HG03469 (cell line): ENCODE measurements around the gene KEAP1.
A peak's percentile ranks its signal among the peaks of the same experiment; 100 is the strongest.
"Not testable (repeated sequence)": the region's sequence is repeated elsewhere in the genome, so short reads cannot be mapped to it uniquely, and the experiment has no call there.

Experiments used
- ATAC-seq: cut with Tn5 transposase; IDR thresholded peaks from one replicate; pipeline ENCODE4 v1.9.1; 2021; ENCODE audit warnings: mild to moderate bottlenecking, moderate library complexity, moderate number of reproducible peaks; ENCODE audit not compliant: unreplicated experiment

The KEAP1 gene

DNA sequence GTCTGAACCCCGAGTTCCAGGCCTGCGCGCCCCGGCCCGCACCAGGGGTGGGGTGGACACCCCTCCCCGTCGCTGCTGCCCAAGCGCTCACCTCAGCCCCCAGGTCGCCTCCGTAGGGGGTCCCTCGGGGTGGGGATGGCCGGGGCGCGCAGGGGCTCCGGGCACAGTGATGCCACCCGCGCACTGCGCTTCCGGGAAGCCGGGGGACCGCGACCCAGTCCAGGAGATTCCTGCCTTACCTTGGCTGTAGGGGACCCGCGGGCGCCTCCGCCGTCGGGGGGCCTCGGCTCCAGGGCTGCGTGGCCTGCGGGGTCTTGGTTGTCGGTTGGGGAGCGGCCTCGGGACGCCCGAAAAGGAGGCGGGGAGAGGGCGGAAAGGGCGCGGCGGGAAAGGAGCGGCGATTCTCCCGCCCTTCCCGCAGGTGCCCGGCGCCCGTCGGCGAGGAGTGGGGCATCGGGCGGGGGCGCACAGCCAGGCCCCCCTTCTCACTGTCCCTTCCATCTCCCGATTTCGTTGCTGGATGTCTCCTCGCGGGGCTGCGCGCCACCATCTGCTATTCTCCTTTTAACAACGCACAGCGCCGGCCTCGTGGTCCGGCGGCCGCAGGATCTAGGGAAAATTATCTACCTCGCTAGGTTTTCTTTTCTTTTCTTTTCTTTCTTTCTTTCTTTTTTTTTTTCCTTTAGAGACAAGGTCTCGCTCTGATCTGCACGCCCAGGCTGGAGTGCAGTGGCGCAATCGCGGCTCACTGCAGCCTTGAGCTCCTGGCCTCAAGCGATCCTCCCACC, at the start of gene KEAP1:
TSS of gene KEAP1 (minus strand) at position 355 of the 788 bp plus-strand sequence. CDS start 3,323 bp downstream, outside the sequence.
- ATAC-seq, result peak; percentile 13

DNA sequence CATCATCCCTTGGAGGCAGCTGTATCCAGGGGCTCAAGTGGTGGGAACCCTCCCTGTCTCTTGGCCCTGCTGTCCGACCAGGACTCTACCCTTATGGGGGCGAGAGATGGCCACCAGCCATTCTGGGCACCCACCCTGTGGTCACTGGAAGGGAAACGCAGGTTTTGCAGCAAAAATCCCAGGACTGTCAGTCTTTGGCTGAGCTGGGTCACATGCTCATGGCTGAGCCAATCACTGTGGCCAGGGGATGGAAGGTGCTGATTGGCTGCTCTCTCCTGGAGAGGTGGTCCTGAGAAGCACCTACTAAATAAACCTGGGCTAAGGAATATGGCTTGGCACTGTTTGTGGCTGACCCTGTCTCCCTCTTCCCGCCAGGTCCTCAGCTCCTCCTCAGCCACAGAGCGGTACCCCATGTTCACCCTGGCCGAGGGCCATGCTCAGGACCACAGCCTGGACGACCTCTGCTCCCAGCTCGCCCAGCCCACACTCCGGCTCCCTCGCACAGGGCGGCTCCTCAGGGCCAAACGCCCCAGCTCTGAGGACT, 49.4 kb upstream of the KEAP1 start:
- ATAC-seq, result no peak

DNA sequence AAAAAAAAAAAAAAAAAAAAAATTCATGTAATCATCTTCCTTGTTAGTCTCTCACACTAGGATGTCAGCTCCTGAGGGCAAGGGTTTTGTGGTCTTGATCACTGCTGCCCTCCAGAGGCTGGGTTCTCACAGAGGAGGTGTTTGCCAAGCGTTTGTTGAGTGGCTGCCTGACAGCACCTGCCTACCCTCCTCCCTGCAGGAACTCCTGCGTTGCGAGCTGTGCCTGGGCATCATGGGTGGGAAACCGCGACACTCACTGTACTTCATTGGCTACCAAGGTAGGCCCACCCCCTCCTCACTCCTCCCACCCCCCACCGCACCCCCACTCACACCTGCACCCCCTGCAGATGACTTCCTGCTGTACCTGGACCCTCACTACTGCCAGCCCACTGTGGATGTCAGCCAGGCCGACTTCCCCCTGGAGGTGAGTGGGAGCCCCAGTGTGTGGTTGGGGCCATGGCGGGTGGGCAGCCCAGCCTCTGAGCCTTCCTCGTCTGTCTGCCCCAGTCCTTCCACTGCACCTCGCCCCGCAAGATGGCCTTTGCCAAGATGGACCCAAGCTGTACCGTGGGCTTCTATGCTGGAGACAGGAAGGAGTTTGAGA, 48.6 kb upstream of the KEAP1 start:
- ATAC-seq, result no peak

DNA sequence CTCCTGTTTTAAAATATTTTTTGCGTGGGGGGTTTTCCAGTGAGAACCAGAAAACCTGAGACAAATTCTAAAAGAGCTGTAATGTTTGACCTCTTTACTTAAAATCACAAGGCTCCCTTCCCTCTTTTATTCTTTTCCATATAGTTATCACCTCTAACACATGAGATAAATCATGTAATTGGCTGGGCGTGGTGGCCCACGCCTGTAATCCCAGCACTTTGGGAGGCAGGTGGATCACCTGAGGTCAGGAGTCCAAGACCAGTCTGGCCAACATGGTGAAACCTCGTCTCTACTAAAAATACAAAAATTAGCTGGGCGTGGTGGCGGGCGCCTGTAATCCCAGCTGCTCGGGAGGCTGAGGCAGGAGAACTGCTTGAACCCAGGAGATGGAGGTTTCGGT, 47.9 kb upstream of the KEAP1 start:
- ATAC-seq, result not testable (repeated sequence)

DNA sequence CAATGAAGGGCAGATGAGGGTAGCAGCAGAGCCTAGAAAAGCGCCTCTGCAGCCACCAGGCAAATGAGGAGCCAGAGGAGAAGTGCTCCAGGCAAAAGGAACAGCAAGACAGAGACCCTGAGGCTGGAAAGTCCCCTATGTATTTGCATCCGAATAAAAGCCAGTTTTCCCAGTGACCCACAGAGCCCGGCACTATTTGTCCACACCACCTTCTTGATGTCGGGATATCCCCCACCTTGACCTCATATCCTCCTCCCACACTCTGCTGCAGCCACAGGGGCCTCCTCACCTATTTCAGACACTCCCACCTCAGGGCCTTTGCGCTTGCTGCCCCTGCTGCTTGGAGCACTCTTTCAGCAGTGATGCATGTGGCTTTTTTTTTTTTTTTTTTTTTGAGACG, 47.2 kb upstream of the KEAP1 start:
- no peak for ATAC-seq

DNA sequence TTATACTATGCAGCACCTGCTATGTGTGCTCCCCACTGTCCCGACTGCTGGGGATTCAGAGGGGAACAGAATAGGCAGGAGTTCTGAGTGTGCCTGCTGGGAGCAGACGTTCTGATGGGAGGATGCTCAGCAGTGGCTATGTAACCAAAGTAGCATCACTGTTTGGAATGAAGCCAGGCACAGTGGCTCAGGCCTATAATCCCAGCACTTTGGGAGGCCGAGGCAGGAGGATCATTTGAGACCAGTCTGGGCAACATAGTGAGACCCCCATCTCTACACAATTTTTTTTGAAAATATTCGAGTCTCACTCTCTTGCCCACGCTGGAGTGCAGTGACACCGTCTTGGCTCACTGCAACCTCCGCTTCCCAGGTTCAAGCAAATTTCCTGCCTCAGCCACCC, 46.6 kb upstream of the KEAP1 start:
- no peak for ATAC-seq

DNA sequence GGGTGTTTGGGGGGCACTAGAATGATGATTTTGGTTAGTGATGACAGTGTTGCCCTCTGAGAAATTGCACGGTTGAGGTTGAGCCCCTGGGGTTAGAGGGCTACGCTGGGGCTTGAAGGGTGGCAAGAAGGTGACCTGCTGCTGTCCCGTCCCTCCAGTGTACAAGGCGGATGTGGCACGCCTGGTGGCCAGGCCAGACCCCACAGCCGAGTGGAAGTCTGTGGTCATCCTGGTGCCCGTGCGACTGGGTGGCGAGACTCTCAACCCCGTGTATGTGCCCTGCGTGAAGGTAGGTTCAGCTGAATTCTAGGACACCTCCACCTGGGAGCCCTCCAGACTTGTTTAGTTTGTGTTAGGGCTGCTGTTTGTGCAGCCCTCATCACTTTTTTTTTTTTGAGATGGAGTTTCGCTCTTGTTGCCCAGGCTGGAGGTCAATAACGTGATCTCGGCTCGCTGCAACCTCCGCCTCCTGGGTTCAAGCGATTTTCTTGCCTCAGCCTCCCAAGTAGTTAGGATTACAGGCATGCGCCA, 45.7 kb upstream of the KEAP1 start:
- no peak for ATAC-seq

DNA sequence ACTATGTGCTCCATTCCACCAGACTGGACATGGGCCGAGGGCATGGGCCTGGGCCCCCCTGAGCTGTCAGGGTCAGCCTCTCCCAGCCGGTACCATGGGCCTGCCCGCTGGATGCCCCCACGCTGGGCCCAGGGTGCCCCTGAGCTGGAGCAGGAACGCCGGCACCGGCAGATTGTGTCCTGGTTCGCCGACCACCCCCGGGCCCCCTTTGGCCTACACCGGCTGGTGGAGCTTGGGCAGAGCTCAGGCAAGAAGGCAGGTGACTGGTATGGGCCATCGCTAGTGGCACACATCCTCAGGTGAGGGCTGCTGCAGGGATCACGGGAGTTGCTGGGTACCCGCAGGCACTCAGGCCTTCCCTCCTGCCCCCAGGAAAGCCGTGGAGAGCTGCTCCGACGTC, 43.7 kb upstream of the KEAP1 start:
- ATAC-seq, result no peak

DNA sequence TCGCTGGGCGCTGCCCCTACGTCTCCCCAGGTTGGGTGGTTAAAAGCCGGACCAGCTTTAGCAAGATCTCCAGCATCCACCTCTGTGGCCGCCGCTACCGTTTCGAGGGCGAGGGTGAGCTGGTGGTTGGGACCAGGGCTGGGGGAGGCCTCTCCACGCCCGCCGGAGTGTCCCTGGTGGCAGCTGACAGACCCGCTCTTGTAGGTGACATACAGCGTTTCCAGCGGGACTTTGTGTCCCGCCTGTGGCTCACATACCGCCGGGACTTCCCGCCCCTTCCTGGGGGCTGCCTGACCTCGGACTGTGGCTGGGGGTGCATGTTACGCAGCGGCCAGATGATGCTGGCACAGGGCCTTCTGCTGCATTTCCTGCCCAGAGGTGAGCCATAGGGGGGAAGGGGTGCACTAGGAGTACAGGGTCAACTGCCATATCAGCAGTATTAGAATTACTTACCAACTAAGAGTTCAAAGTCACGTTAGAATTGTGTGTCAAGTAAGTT, 41.6 kb upstream of the KEAP1 start:
- ATAC-seq, result no peak

DNA sequence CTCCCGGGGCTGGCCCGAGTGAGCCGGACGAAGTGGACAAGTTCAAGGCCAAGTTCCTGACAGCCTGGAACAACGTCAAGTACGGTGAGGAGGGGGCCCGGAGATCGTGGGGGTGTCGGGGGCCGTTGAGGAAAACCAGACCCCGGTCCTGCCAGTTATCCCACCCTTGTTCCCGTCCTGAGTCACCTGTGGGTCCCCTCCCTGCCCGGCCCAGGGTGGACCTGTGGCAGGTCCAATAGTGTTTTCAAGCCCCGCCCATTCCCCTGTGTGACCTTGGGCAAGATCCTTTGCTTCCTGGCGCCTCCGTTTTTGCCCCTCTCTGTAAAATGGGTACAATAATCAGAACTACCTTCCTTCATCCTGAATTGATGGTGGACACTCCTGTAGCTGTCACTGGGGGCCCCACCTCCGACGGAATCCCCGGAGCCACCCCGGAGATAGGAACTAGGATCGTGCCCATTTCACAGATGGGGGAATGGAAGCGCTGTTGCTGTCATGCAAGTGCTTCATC, 41.1 kb upstream of the KEAP1 start:
- no peak for ATAC-seq

DNA sequence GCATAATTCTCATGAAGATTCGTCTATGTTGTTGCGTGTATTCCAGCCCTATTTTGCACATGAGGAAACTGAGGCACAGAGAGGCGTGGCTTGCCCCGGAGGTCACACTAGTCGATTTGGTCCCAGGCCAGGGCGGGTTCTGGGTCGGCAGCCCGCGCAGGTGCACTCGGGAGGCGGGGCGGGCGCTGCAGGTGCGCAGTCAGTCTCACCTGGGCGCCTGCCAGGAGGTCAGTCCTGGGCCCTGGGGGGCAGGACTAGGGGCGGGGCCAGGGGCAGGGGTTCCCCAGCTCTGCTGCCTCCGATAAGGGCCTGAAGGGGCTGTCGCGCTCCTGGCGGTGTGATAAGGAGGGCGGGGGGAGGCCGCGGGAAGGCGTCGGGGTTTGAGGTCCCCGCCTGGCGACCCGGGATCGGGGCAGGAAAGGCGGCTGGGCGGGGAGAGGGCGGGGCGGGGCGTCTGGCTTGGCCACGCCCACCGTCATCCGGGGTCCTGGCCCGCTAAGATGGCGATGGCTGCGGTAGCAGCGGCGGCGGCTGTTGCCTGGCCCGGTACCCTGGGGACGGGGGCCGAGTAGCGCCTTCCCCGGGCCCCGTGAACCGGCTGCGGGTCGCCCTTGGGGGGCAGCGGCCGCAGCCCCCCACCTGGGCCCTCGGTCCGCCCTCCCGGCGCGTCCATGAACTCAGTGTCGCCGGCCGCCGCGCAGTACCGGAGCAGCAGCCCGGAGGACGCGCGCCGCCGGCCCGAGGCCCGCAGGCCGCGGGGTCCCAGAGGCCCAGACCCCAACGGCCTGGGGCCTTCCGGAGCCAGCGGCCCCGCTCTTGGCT, 40.5 kb upstream of the KEAP1 start, which contains the start of gene ATG4D:
TSS of gene ATG4D (plus strand) at position 485 of the 822 bp plus-strand sequence. CDS start at position 672, 187 bp downstream.
- no peak for ATAC-seq

DNA sequence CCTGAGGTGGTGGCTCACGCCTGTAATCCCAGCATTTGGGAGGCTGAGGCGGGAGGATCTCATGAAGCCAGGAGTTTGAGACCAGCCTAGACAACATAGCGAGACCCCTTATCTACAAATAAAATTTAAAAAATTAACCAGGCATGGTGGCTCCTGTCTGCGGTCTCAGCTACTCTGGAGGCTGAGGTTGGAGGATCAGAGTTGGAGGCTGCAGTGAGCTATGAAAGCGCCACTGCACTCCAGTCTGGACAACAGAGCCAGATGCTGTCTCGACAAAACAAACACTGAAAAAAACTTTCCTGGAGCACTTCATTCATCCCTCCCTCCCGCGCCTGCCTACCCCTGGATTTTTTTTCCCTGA, 39.9 kb upstream of the KEAP1 start:
- no peak for ATAC-seq

DNA sequence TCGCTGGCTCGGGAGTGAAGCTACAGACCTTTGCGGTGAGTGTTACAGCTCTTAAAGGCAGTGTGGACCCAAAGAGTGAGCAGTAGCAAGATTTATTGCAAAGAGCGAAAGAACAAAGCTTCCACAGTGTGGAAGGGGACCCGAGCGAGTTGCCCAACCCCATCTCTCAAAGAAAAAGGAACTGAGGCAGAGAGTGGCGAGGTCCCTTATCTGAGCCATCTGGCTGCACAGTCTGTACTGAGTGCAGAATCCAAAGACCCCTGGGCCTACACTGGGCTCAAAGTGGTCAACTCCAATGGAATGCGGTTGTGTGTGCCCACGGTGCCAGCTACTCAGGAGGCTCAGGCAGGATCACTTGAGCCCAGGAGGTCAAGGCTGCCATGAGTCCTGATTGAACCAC, 35.9 kb upstream of the KEAP1 start:
- not testable (repeated sequence) for ATAC-seq

DNA sequence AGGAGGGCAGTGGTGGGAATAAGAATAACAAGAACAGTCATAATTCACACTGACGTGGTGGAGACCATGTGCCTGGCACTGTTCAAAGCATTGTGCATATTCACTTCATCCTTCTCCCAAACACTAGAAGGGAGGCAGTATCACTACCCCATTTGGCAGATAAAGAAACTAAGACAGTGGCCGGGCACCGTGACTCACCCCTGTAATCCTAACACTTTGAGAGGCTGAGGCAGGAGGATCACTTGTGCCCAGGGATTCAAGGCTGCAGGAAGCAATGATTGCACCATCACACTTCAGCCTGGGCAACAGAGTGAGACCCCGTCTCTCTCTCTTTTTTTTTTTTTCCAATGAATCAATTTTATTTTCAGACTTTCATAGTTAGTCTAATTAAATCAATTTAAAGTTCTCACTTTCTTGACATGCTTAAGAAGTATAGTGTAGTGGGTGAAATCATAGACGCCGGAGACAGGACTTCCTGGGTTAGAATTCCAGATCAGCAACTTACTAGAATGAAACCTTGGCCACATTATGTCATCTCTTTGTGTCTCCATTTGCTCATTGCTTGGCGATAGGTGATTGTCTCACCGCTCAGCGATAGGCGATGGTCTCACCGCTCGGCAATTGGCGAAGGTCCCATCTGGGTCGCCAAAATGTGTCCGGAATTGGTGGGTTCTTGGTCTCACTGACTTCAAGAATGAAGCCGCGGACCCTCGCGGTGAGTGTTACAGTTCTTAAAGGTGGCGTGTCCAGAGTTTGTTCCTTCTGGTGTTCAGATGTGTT, 35.2 kb upstream of the KEAP1 start:
- ATAC-seq, result no peak

DNA sequence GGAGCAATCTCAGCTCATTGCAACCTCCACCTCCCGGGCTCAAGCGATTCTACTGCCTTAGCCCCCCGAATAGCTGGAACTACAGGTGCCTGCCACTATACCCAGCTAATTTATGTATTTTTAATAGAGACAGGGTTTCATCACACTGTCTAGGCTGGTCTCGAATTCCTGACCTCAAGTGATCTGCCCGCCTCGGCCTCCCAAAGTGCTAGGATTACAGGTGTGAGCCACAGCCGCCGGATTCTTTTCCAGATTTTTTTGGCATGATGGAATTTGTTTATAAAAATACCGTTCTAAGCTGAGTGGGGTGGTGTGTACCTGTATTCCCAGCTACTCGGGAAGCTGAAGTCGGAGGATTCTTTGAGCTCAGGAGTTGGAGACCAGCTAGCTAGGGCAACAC, 34.5 kb upstream of the KEAP1 start:
- no peak for ATAC-seq

DNA sequence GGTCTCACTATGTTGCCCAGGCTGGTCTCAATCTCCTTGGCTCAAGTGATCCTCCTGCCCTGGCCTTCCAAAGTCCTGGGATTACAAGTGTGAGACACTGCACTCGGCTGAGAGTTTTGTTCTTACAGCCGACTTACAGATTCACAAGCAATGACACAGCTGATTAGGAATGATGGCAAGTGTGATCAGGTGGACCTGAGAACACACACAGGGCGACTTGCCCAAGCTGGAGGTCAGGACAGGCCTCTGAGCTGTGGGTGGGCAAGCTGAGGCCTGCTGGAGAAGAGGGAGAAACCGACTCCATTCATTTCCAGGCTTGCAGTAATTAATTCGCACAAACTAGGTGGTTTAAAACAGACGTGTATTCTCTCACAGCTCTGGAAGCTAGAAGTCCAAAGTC, 32.5 kb upstream of the KEAP1 start:
- no peak for ATAC-seq

DNA sequence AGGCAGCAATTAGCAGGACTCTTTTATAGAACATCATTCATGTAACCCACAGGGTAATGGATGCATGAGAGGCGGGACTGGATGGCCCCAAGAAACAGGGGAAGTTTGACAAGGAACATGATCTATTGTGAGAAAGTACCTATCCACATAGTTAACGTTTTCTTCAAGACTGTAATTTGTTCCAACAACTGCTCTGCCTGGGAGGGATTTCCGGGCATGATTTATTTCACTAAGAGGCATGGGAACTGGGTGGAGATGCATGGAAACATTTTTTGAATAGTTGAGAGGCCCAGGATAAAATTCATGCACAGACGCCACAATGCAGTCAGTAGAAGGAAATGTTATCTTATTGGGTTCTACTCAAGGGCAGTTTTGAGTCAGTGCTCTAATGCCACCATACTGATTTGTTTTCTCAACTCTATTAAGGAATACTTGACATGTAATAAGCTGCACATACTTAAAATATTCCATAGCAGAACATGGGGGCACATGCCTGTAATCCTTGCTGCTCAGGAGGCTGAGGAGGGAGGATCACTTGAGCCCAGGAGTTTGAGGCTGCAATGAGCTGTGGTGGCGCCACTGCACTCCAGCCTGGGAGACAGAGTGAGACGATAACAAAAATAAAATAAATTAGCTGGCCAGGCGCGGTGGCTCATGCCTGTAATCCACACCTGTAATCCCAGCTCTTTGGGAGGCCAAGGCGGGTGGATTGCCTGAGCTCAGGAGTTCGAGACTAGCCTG, 30.7 kb upstream of the KEAP1 start:
- ATAC-seq, result no peak

DNA sequence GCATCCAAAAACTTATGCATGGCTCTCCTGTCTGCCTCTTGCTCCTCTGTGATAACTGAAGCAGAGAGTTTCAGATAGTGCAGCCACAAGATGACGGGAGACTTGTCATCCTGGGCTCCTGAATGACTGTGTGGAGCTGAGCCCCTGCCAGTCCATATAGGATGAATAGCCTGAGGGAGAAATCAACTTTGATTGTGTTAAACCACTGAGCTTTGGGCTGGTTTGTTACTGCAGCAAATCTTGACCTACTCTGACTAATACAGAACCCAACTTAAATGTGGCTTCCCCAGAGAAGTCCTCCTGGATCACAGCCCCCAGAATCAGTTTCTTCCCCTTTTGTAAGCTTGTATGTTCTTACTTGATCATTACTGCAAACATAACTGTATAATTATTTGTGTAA, 29.3 kb upstream of the KEAP1 start:
- ATAC-seq, result no peak

DNA sequence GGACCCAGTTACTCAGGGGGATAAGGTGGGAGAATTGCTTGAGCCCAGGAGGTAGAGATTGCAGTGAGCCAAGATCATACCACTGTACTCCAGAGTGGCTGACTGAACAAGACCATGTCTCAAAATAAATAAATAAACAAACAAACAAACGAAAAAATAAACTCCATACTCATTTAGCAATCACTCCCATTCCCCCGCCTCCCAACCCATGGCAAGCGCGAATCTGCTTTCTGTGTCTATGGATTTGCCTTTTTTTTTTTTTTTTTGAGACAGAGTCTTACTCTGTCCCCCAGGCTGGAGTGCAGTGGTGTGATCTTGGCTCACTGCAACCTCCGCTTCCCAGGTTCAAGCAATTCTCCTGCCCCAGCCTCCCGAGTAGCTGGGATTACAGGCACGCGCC, 23.7 kb upstream of the KEAP1 start:
- not testable (repeated sequence) for ATAC-seq
